H1 (cell line): ENCODE results near the gene KIF22. TPM values are rescaled to one million over a fixed set of nuclear protein-coding genes. Genes with fewer than 3 reads are reported as not detected.

Experiments
- CTCF ChIA-PET: fragments of 300-600 bp; sonication (Branson Sonifier 250); formaldehyde crosslinking; loops from one replicate; lab custom pipeline; 2021; ENCODE audit not compliant: partially characterized antibody; lab: Charles Lee
- POLR2A ChIA-PET: fragments of 300-600 bp; sonication (Branson Sonifier 250); formaldehyde crosslinking; loops from one replicate; lab custom pipeline; 2021; ENCODE audit warnings: inconsistent platforms; ENCODE audit not compliant: partially characterized antibody; lab: Charles Lee
- DNase-seq, 2 experiments: peaks; one replicate each; pipeline versions ENCODE4 v3.0.0 to v3.0.0-alpha.2; 2010 to 2022; ENCODE audit warnings: low spot score in 2 of 2, low read depth in 1 of 2, mixed read lengths in 1 of 2
- FAIRE-seq: peaks from 2 replicates; lab custom pipeline; 2011; peaks lifted over from hg19 to GRCh38; lab: Jason Lieb, UNC
- H2AFZ ChIP-seq: 2 replicates; pipeline ENCODE4 v1.8.1; 2012; ENCODE audit warnings: low read length, inconsistent platforms
- H2AK5ac ChIP-seq: 2 replicates; pipeline ENCODE4 v1.6.1; 2013; ENCODE audit warnings: low read depth, low read length
- H2BK120ac ChIP-seq: replicated peaks from 2 replicates; pipeline ENCODE3; 2013; ENCODE audit warnings: low read depth, low read length, inconsistent platforms
- H2BK12ac ChIP-seq: 2 replicates; pipeline ENCODE4 v1.6.1; 2013; ENCODE audit warnings: low read depth, low read length
- H2BK15ac ChIP-seq: 2 replicates; pipeline ENCODE4 v1.6.1; 2013; ENCODE audit warnings: low read length
- H2BK20ac ChIP-seq: 2 replicates; pipeline ENCODE4 v1.6.1; 2013; ENCODE audit warnings: low read length
- H2BK5ac ChIP-seq: 2 replicates; pipeline ENCODE4 v1.6.1; 2013; ENCODE audit warnings: low read depth, low read length
- H3K14ac ChIP-seq: 2 replicates; pipeline ENCODE4 v1.6.1; 2013; ENCODE audit warnings: inconsistent platforms; ENCODE audit not compliant: insufficient read length
- H3K18ac ChIP-seq: 2 replicates; pipeline ENCODE4 v1.6.1; 2013; ENCODE audit warnings: low read length; ENCODE audit errors: extremely low read depth
- H3K23ac ChIP-seq: 2 replicates; pipeline ENCODE4 v1.6.1; 2013; ENCODE audit warnings: inconsistent platforms; ENCODE audit not compliant: insufficient read length
- H3K23me2 ChIP-seq: 2 replicates; pipeline ENCODE4 v1.6.1; 2013; ENCODE audit warnings: low read depth, low read length
- H3K27ac ChIP-seq: 2 replicates; pipeline ENCODE4 v1.6.1; 2011; ENCODE audit warnings: low read depth, low read length, inconsistent platforms
- H3K27me3 ChIP-seq, 4 experiments: replicated peaks in 1 of 4; 1 replicate in 1 of 4; 2 replicates in 3 of 4; pipeline versions ENCODE4 v1.6.1 to v1.8.1; 2011 to 2013; ENCODE audit warnings: low read length in 3 of 4, mild to moderate bottlenecking in 3 of 4, inconsistent platforms in 2 of 4, mixed read lengths in 2 of 4, moderate library complexity in 1 of 4; ENCODE audit not compliant: control insufficient read depth in 3 of 4, insufficient read depth in 3 of 4; ENCODE audit errors: extremely low read depth in 1 of 4
- H3K36me3 ChIP-seq, 4 experiments: 2 replicates each; pipeline versions ENCODE4 v1.6.1 to v1.8.1; 2011 to 2013; ENCODE audit warnings: mild to moderate bottlenecking in 4 of 4, low read length in 3 of 4, moderate library complexity in 2 of 4, control low read depth in 1 of 4, inconsistent platforms in 1 of 4; ENCODE audit not compliant: insufficient read depth in 4 of 4, control insufficient read depth in 2 of 4
- H3K4ac ChIP-seq: replicated peaks from 2 replicates; pipeline ENCODE3; 2013; ENCODE audit warnings: low read length, low read depth, mixed read lengths, inconsistent platforms; ENCODE audit not compliant: insufficient read length
- H3K4me1 ChIP-seq, 4 experiments: replicated peaks in 1 of 4; 1 replicate in 1 of 4; 2 replicates in 3 of 4; pipeline versions ENCODE4 v1.6.1 to v1.8.1; 2011 to 2013; ENCODE audit warnings: low read length in 3 of 4, inconsistent platforms in 2 of 4, mixed read lengths in 1 of 4; ENCODE audit not compliant: insufficient read depth in 4 of 4, control insufficient read depth in 3 of 4
- H3K4me2 ChIP-seq, 2 experiments: 2 replicates each; pipeline versions ENCODE4 v1.6.1 to v1.8.1; 2011 to 2013; ENCODE audit warnings: low read depth in 2 of 2, low read length in 2 of 2, control low read depth in 1 of 2, inconsistent platforms in 1 of 2, mild to moderate bottlenecking in 1 of 2; ENCODE audit not compliant: insufficient read depth in 1 of 2
- H3K4me3 ChIP-seq, 4 experiments: fragments of 200-600, 300-600 bp in 1 of 4; sonication (generic), shearing (Covaris generic), sonication (Bioruptor Twin) in 1 of 4; 2 replicates each; pipeline versions ENCODE4 v1.5.1 to v1.8.1; 2011 to 2016; ENCODE audit warnings: low read length in 4 of 4, low read depth in 3 of 4, control low read depth in 2 of 4, inconsistent platforms in 2 of 4, mild to moderate bottlenecking in 2 of 4, mixed read lengths in 1 of 4, moderate library complexity in 1 of 4; ENCODE audit not compliant: insufficient read depth in 2 of 4; ENCODE audit errors: extremely low read depth in 1 of 4
- H3K56ac ChIP-seq: replicated peaks from 2 replicates; pipeline ENCODE3; 2013; ENCODE audit warnings: low read depth, mild to moderate bottlenecking, mixed read lengths, low read length, inconsistent platforms; ENCODE audit not compliant: insufficient read length
- H3K79me1 ChIP-seq: 2 replicates; pipeline ENCODE4 v1.6.1; 2013; ENCODE audit warnings: low read depth, low read length, control low read depth
- H3K79me2 ChIP-seq, 2 experiments: 2 replicates each; pipeline versions ENCODE4 v1.6.1 to v1.8.1; 2012 to 2013; ENCODE audit warnings: low read length in 2 of 2, mild to moderate bottlenecking in 2 of 2, inconsistent platforms in 1 of 2; ENCODE audit not compliant: insufficient read depth in 2 of 2, control insufficient read depth in 1 of 2
- H3K9ac ChIP-seq, 4 experiments: replicated peaks in 1 of 4; 1 replicate in 1 of 4; 2 replicates in 3 of 4; pipeline versions ENCODE4 v1.6.1 to v1.8.1; 2011 to 2013; ENCODE audit warnings: low read depth in 3 of 4, low read length in 3 of 4, control low read depth in 2 of 4, mild to moderate bottlenecking in 2 of 4, moderate library complexity in 2 of 4, inconsistent platforms in 1 of 4; ENCODE audit errors: extremely low read depth in 1 of 4
- H3K9me3 ChIP-seq, 2 experiments: 2 replicates each; pipeline versions ENCODE4 v1.6.1 to v1.8.1; 2012 to 2013; ENCODE audit warnings: mild to moderate bottlenecking in 2 of 2, moderate library complexity in 2 of 2, control low read depth in 1 of 2, inconsistent platforms in 1 of 2, low read depth in 1 of 2, low read length in 1 of 2, mixed read lengths in 1 of 2; ENCODE audit not compliant: insufficient read depth in 2 of 2
- H4K20me1 ChIP-seq, 2 experiments: replicated peaks in 1 of 2; 2 replicates each; pipeline versions ENCODE3 to v1.8.1; 2011 to 2013; ENCODE audit warnings: inconsistent platforms in 2 of 2, low read length in 2 of 2, mild to moderate bottlenecking in 1 of 2; ENCODE audit not compliant: insufficient read depth in 2 of 2, control insufficient read depth in 1 of 2
- H4K5ac ChIP-seq: 2 replicates; pipeline ENCODE4 v1.6.1; 2013; ENCODE audit warnings: low read length, low read depth, mixed read lengths, inconsistent platforms; ENCODE audit not compliant: insufficient read length
- H4K8ac ChIP-seq: 2 replicates; pipeline ENCODE4 v1.8.0; 2013; ENCODE audit warnings: mild to moderate bottlenecking, moderate library complexity, low read length, inconsistent platforms; ENCODE audit not compliant: insufficient read depth; ENCODE audit errors: extremely low read depth
- H4K91ac ChIP-seq: replicated peaks from 2 replicates; pipeline ENCODE3; 2013; ENCODE audit warnings: low read length, mixed read lengths, inconsistent platforms; ENCODE audit not compliant: insufficient read length
- CTCF ChIP-seq, 3 experiments: IDR thresholded peaks; 1 replicate in 2 of 3; 2 replicates in 1 of 3; pipeline versions ENCODE4 v1.5.1 to v1.6.1; 2011; ENCODE audit warnings: low read length in 3 of 3, mild to moderate bottlenecking in 3 of 3, inconsistent platforms in 2 of 3, low read depth in 1 of 3, moderate library complexity in 1 of 3; ENCODE audit not compliant: insufficient read depth in 1 of 3; ENCODE audit errors: control extremely low read depth in 1 of 3
- SP4 ChIP-seq: IDR thresholded peaks from 2 replicates; pipeline ENCODE4 v1.6.1; 2012; ENCODE audit warnings: low read length, inconsistent platforms
- WGBS, 2 experiments: shearing (Covaris generic) in 1 of 2; methylation state at CpG; one replicate each; pipeline versions ENCODE4 v1.1.6 to v1.1.7; 2013 to 2015; ENCODE audit warnings: low lambda C conversion rate in 2 of 2, mixed read lengths in 2 of 2, inconsistent platforms in 1 of 2, low coverage in 1 of 2, missing lambda C conversion rate in 1 of 2; ENCODE audit not compliant: insufficient replicate concordance in 2 of 2, insufficient coverage in 1 of 2, insufficient read length in 1 of 2; ENCODE audit errors: extremely low coverage in 1 of 2, missing lambda C conversion rate in 1 of 2; 5-methylcytosine and 5-hydroxymethylcytosine counted together
- polyA plus RNA-seq, 7 experiments: library from polyadenylated mRNA; depleted of rRNA in 3 of 7; stranded (reverse) in 5 of 7; unstranded in 2 of 7; fragments of >200 nt in 5 of 7; fragments of 200-250 nt in 2 of 7; gene quantifications; 1 replicate in 5 of 7; 2 replicates in 1 of 7; 4 replicates in 1 of 7; pipeline versions ENCODE4 v1.2.1 to v1.2.3, GENCODE V29; 2011 to 2013; ENCODE audit warnings: missing spikeins in 2 of 7, mixed read lengths in 2 of 7
- total RNA-seq: library from RNA; stranded (reverse); fragmentation: NEBNext Ultra II Directional; extraction: Animal tissue kit (Norgen Biotek cat#: 25700); gene quantifications from 2 replicates; pipeline ENCODE4 v1.2.1, GENCODE V29; 2021

The KIF22 gene
- total and polyA plus RNA-seq, 2 of the 8 experiments (the other 6 are each of a cell fraction or from before 2014, with no cell fraction given) = 139 to 142 TPM

DNA sequence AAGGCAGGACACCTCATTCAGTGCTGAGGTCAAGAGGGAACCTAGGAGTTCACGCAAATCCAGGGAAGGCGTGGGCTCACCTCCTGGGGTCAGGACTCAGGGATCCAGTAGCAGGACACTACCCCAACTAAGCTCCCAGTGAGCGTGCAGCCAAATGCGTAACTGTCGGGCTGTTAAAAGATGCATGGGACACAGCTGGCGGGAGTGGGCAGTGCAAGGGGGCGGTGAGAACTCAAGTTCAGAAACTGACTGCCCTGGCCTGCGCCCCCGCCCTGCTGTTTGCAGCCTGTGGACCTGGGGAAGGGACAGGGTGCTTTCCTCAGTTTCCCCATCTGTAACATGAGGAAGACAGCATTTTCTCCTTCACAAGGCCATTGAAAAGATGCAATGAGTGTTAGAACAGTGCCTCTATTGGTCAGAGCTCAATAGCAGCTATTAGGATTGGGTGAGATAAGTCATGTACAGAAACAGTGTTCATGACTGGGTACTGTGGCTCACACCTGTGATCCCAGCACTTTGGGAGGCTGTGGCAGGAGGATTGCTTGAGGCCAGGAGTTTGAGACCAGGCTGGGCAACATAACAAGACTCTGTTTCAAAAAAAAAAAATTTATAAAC, 52.3 kb downstream of the KIF22 start:
- H3K18ac ChIP-seq = no peak overlapping the region
- no peak overlapping the region for H3K4me2 ChIP-seq
- H3K27ac ChIP-seq = no peak overlapping the region
- TF ChIP-seq CTCF (IDR thresholded peaks at IDR 0.05; ENCODE audit: control extremely low read depth in 1 of 3, insufficient read depth in 1 of 3, low read depth in 1 of 3, low read length in 3 of 3) (peak in 1 of 3 experiments; percentile 19; a peak in 1 of 4 replicates), SP4 (no peak)
- no peak overlapping the region for H4K8ac ChIP-seq
- H4K91ac ChIP-seq = no peak overlapping the region
- no peak overlapping the region for H2BK15ac ChIP-seq
- no peak overlapping the region for H4K5ac ChIP-seq
- H3K56ac ChIP-seq = no peak overlapping the region
- H3K27me3 ChIP-seq = no peaks in the 10 kb centered on the region
- FAIRE-seq (no peak), DNase-seq (no peak)
- no peak overlapping the region for H2BK120ac ChIP-seq
- no peaks in the 10 kb centered on the region for H3K23me2 ChIP-seq
- POLR2A ChIA-PET = interaction anchor here (0.8 to 12.7 kb wide), 5 partner anchors 10 to 163 kb away, joined by 3 to 167 read pairs (median 3); partner anchors contain the start of genes ASPHD1, MVP, PAGR1 and QPRT
- no peak overlapping the region for H2BK20ac ChIP-seq
- H4K20me1 ChIP-seq = no peaks in the 10 kb centered on the region
- H2BK12ac ChIP-seq = no peak overlapping the region
- no peaks in the 10 kb centered on the region for H3K79me1 ChIP-seq
- WGBS, 2 experiments = 91% methylated on average over 9 of the region's 9 CpGs; no CpG with 5 or more reads in 1 of the 2 experiments
- H3K14ac ChIP-seq = no peak overlapping the region
- 0 out of 2 replicates have a peak overlapping the region, but pooled peaks have one; percentile 26 for H2AK5ac ChIP-seq
- H2BK5ac ChIP-seq = no peak overlapping the region
- H3K23ac ChIP-seq = no peak overlapping the region
- H3K9ac ChIP-seq = no peak overlapping the region
- CTCF ChIA-PET = interaction anchor here (0.6 to 3.4 kb wide), 15 partner anchors 8 to 116 kb away, joined by 3 to 16 read pairs (median 4); partner anchors contain the start of genes MVP and PAGR1
- H3K9me3 ChIP-seq = no peaks in the 10 kb centered on the region
- H3K79me2 ChIP-seq = no peaks in the 10 kb centered on the region
- no peak overlapping the region for H2AFZ ChIP-seq
- H3K4me1 ChIP-seq = no peaks in the 10 kb centered on the region; a peak in 1 of 7 replicates
- H3K4me3 ChIP-seq = no peak overlapping the region
- H3K36me3 ChIP-seq = no peaks in the 10 kb centered on the region
- no peak overlapping the region for H3K4ac ChIP-seq
